H1 (cell line): ENCODE data around the gene VGLL1. TPM values are rescaled to one million over a fixed set of nuclear protein-coding genes. Genes with fewer than 3 reads are reported as not detected.

Experiments used
- BACH1 ChIP-seq: IDR thresholded peaks from 2 replicates; pipeline ENCODE4 v1.6.1; 2012; ENCODE audit warnings: low read length, improper control_type of control experiment
- RAD21 ChIP-seq, 2 experiments: IDR thresholded peaks in 1 of 2; conservative IDR thresholded peaks in 1 of 2; 2 replicates each; pipeline ENCODE4 v1.6.1; 2011; ENCODE audit warnings: low read depth in 2 of 2, low read length in 2 of 2, improper control_type of control experiment in 1 of 2, inconsistent platforms in 1 of 2, mild to moderate bottlenecking in 1 of 2, moderate library complexity in 1 of 2
- polyA plus RNA-seq, 7 experiments: library from polyadenylated mRNA; depleted of rRNA in 3 of 7; stranded (reverse) in 5 of 7; unstranded in 2 of 7; fragments of >200 nt in 5 of 7; fragments of 200-250 nt in 2 of 7; gene quantifications; 1 replicate in 5 of 7; 2 replicates in 1 of 7; 4 replicates in 1 of 7; pipeline versions ENCODE4 v1.2.1 to v1.2.3, GENCODE V29; 2011 to 2013; ENCODE audit warnings: missing spikeins in 2 of 7, mixed read lengths in 2 of 7
- total RNA-seq: library from RNA; stranded (reverse); fragmentation: NEBNext Ultra II Directional; extraction: Animal tissue kit (Norgen Biotek cat#: 25700); gene quantifications from 2 replicates; pipeline ENCODE4 v1.2.1, GENCODE V29; 2021
- TF ChIP-seq, protein P1 (sequence below), 3 experiments: IDR thresholded peaks; 1 replicate in 2 of 3; 2 replicates in 1 of 3; pipeline versions ENCODE4 v1.5.1 to v1.6.1; 2011; ENCODE audit warnings: low read length in 3 of 3, mild to moderate bottlenecking in 3 of 3, inconsistent platforms in 2 of 3, low read depth in 1 of 3, moderate library complexity in 1 of 3; ENCODE audit not compliant: insufficient read depth in 1 of 3; ENCODE audit errors: control extremely low read depth in 1 of 3

VGLL1 gene
- total and polyA plus RNA-seq, 2 of the 8 experiments (the other 6 are each of a cell fraction or from before 2014, with no cell fraction given) = not detected

DNA sequence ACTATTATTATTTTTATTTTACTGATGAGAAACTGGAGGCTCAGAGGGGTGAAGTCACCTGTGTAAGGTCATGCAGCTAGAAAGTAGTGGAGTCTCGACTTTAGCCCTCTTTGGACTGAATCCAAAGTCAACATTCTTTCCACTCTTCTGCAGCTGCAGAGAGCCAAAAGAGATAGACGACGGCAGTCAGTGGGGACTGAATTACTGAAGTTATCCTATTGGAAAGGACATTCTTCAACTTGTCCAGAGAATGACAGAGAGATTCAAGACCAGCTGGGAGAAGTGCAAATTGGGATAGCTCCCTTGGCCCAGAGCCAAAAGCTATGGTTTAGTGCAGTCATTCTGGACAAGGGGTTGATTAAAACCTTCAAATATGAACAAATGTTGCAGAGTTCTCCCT is 42.5 kb downstream of the VGLL1 start (continued):
- TF ChIP-seq RAD21 (IDR thresholded peaks at IDR 0.05 in 1 of 2, conservative IDR thresholded peaks at IDR 0.05 in 1 of 2; ENCODE audit: low read depth in 2 of 2, low read length in 2 of 2) (no peak), BACH1 (no peak)
- TF ChIP-seq, protein P1, sequence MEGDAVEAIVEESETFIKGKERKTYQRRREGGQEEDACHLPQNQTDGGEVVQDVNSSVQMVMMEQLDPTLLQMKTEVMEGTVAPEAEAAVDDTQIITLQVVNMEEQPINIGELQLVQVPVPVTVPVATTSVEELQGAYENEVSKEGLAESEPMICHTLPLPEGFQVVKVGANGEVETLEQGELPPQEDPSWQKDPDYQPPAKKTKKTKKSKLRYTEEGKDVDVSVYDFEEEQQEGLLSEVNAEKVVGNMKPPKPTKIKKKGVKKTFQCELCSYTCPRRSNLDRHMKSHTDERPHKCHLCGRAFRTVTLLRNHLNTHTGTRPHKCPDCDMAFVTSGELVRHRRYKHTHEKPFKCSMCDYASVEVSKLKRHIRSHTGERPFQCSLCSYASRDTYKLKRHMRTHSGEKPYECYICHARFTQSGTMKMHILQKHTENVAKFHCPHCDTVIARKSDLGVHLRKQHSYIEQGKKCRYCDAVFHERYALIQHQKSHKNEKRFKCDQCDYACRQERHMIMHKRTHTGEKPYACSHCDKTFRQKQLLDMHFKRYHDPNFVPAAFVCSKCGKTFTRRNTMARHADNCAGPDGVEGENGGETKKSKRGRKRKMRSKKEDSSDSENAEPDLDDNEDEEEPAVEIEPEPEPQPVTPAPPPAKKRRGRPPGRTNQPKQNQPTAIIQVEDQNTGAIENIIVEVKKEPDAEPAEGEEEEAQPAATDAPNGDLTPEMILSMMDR (IDR thresholded peaks at IDR 0.05; ENCODE audit: control extremely low read depth in 1 of 3, insufficient read depth in 1 of 3, low read depth in 1 of 3, low read length in 3 of 3) = no peak
